ENCODE results near the gene CDON.
"Not testable (repeated sequence)": the region's sequence is repeated elsewhere in the genome, so short reads cannot be mapped to it uniquely, and the experiment has no call there.

CDON gene

GRCh38 chr11:126039485-126040271 is 23.0 kb downstream of the CDON start:
- DNase-seq: no peak

GRCh38 chr11:126035718-126036117 is 26.9 kb downstream of the CDON start:
- no peak for DNase-seq

- no peak for DNase-seq
Observed at GRCh38 chr11:126034933-126035425, 27.7 kb downstream of the CDON start.

- DNase-seq: no peak
Observed at GRCh38 chr11:126034039-126034932, 28.4 kb downstream of the CDON start.

GRCh38 chr11:126032375-126032774 is 30.3 kb downstream of the CDON start:
- DNase-seq: no peak

- DNase-seq: no peak
Observed at GRCh38 chr11:126029805-126030204, 32.9 kb downstream of the CDON start.

- no peak for DNase-seq
Observed at GRCh38 chr11:126029237-126029636, 33.4 kb downstream of the CDON start.

- not testable (repeated sequence) for DNase-seq
Observed at GRCh38 chr11:126028534-126028933, 34.1 kb downstream of the CDON start.

- no peak for DNase-seq
Observed at GRCh38 chr11:126026579-126026978, 36.1 kb downstream of the CDON start.

GRCh38 chr11:126025822-126026221 is 36.8 kb downstream of the CDON start:
- no peak for DNase-seq

GRCh38 chr11:126024123-126024522 is 38.5 kb downstream of the CDON start:
- DNase-seq: no peak

GRCh38 chr11:126012852-126013251 is 49.8 kb downstream of the CDON start:
- no peak for DNase-seq

- no peak for DNase-seq
Observed at GRCh38 chr11:126011754-126012153, 50.9 kb downstream of the CDON start.

- DNase-seq: no peak
Observed at GRCh38 chr11:126011265-126011664, 51.4 kb downstream of the CDON start.

- no peak for DNase-seq
Observed at GRCh38 chr11:126008956-126009355, 53.7 kb downstream of the CDON start.

GRCh38 chr11:126007238-126007637 is 55.4 kb downstream of the CDON start:
- no peak for DNase-seq

GRCh38 chr11:126006068-126006467 is 56.6 kb downstream of the CDON start:
- no peak for DNase-seq

- DNase-seq: no peak
Observed at GRCh38 chr11:126002181-126002580, 60.5 kb downstream of the CDON start.

- DNase-seq: no peak
Observed at GRCh38 chr11:125999234-125999880, 63.3 kb downstream of the CDON start.

- no peak for DNase-seq
Observed at GRCh38 chr11:125998267-125998666, 64.4 kb downstream of the CDON start.

GRCh38 chr11:125995313-125995712 is 67.4 kb downstream of the CDON start:
- DNase-seq: no peak

GRCh38 chr11:125994509-125994908 is 68.2 kb downstream of the CDON start:
- DNase-seq: no peak

- no peak for DNase-seq
Observed at GRCh38 chr11:125992893-125993292, 69.8 kb downstream of the CDON start.

All from NCI-H226 (cell line).